GM19238 (cell line): Measurements from ENCODE around the gene CORIN.

Source experiments
- DNase-seq: peaks from one replicate; pipeline ENCODE4 v3.0.0; 2011; ENCODE audit warnings: low spot score; ENCODE audit not compliant: insufficient read length

CORIN gene

DNA sequence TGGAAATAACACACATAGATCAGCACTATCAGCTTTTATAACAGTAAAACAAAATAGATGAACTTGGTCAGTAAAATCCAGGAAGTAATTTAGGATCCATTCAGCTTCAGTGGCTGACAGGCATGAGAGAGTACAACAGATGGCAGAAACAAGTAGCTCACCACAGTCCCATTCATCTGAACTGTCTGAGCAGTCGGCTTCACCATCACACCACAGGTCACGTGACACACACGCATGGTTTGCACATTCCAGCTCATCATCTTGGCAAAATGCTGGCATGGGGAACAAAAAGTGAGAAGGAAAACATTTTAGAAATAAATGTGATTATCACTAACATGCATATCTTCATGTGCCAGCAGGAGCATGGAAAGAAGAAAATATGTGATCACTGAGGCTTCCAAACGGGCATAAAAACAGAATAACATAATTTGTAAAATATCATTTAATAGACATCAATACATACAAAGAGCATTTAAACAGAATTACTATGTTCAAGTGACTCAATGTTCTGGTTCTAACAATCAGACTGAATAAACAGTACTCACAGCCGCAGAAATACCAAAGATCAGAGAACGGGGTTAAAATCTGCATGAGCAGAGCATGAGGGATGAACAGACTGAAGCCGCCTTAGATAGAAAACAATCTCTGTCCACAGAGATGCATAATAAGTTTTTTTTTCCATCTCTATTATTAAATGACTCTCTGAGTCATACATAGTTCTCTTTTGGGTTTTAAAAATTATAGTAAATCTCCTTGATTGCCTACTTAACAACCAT is 194.7 kb downstream of the CORIN start:
- no peak for DNase-seq

DNA sequence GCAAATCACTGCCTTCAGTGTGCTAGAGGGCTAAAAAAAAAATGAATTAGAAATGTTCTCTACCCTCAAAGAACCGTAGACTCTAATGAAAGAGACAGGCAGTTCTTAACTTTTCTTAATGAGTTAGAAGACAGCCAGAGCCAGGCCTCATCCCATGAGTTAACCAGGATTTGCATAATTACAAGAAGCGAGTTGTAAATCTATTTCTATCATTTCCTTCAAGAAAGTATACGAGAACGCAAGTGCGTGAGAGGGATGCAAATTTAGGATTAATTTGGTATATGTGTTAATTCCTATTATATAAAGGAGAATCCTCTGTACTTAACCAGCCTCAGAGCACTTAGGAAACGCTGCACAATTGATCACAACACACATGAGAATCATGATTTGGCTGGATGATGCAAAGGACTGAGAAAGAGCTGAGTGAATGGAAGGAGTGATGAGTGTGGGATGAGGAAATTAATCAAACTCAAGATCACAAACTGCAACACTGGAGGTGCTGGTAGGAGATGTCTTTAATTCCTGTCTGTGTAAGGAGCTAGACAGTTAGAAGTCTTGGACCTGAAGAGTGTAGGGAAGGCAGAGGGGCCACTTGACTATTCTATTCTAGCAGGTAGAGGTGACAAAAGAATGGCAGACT is 195.6 kb downstream of the CORIN start:
- DNase-seq = no peak

DNA sequence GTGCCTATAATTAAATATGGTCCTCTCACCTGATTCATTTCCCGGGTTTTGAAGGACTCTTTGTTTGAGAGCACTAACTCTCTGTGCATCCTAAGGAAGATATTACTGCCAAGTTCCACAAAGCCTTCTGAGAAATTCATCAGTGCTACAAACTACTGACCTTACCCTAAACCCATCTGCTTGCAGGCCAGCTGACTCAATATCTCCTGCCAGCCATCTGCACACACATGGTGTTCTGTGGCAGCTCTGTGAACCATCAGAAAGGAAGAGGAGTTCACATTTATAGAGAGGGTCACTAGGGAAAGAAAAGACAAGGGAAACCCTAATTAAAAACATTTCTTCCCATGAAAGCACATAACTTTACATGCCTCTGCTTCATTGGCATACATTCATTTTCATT is 196.1 kb downstream of the CORIN start:
- DNase-seq = no peak

DNA sequence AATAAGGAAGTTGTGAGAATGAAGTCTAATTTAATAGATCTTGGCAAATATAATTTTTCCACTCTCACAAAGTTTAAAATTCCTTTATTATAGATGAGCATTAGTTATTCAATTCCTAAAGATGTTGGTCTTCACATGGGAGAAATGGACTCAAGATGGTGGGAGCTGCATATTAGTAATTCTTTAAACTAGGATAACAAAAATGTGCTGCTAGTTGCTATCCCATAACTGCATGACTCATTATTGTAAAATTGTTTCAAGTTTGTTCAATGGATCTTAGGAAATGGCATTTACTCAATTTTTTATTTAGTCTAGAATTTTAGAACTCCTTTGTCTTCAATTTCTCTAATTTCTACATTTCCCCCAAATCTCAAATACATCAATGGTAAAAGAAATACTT is 197.0 kb downstream of the CORIN start:
- DNase-seq = no peak

DNA sequence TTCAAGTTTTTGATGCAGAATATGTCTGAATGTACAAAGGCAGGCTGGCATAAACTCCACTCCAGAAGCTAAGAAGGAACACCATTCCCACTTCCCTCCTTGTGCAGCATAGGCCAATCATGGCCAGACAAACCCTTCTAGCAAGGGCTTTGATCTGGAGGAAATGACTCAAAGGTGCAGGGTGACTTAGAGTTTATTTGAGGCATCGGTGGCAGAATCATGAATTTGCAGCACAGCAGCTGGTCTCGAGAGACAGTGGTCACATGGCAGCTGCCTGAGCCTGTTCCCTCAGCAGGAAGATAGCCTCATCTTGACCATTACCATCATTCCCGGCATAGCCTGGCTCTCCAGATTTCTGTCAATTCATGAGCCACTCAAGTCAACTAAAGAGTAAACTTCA is 198.3 kb downstream of the CORIN start:
- no peak for DNase-seq

DNA sequence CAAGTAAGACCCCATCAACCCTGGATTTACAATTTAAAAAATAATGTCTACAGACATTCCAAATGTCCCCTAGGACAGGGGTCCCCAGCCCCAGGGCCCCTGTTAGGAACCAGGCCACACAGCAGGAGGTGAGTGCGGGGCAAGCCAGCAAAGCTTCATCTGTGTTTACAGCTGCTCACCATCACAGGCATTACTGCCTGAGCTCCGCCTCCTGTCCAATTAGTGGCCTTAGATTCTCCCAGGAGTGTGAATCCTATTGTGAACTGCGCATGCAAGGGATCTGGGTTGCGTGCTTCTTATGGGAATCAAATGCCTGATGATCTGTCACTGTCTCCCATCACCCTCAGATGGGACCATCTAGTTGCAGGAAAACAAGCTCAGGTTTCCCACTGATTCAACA is 206.7 kb downstream of the CORIN start:
- no peak for DNase-seq

DNA sequence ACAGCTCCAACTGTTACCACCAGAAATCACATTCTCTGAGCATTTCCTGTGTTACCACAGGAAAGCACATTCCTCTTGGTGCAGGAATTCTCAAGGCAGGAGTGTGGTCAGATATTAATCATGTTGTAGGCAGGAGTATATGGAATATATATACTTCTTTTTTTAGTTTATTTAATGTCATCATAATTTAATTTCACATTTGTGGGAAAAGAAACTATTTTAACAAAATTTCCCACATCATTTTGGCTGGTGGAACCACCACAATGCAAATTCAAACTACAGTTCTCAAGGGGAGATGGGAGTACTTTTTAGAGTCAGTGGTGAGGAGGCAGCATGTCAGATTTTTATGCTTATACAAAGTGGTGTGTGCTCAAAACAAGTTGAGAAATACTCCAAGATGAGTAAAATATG is 213.8 kb downstream of the CORIN start:
- DNase-seq = no peak

DNA sequence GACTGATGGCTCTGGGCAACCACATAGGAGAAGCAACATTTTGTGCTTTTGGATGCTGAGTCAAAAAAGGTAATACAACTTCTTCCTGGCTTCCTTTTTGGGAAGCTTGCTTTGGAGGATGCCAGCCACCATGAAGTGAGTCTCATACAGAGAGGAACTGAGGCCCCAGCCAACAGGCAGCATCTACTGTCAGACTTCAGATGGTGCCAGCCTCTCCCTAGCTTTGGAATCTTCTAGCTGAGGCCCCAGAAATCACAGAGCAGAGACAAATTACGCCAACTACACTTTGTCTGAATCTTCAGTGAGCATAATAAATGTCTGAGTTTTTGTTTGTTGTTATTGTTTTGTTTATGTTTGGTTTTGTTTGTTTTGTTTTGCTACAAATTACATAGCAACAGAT is 216.7 kb downstream of the CORIN start:
- no peak for DNase-seq

DNA sequence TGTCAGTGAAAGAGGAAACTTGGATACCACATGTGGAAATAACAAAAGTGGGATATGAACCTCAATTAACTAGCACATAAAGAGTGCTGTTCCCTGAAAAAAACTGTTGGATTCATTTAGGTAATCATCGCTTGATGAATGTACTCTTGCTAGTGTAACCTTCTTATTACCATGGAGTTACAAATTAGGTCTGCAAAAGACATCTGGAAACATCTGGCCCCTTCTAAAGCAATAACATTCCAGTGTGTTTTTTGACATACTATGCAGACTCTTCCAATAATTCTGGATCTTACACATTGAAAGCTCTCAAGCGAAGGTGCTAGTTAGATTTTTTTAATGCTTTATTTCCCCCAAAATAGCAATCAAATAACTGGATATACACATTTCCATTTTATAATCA is 218.2 kb downstream of the CORIN start:
- DNase-seq = no peak

DNA sequence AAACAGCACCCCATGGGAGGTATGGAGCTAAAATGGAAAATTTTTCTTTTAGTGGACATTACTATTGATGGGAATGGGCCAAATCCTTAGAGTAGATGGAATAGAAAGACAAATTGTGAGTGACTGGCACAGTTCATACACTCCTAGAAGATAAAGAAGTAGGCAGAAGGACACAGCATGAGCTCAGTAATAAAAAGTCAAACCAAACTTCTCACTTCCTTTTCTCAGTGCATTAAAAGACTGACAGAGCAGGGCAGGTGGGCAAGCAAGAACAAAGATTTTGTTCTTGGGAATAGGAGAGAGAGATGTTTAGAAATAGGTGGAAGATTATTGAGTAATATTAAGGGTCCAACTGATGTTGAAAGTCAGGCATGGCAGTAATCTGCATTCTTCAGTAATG is 220.3 kb downstream of the CORIN start:
- DNase-seq = no peak

DNA sequence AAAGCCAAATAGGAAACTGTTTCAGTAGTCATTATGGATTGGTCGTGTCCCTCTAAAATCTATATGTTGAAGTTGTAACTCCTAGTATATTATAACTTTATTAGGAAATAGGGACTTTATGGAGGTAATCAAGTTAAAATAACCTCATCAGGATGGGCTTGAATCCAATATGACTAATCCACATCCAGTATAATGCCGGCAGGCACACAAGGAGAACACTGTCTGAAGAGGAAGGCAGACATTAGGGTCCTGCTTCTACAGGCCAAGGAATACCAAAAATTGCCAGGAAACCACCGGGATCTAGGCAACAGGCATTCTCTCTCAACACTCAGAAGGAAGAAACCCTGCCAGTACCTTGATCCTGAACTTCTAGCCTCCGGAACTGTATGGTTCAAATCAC is 222.5 kb downstream of the CORIN start:
- DNase-seq = no peak

DNA sequence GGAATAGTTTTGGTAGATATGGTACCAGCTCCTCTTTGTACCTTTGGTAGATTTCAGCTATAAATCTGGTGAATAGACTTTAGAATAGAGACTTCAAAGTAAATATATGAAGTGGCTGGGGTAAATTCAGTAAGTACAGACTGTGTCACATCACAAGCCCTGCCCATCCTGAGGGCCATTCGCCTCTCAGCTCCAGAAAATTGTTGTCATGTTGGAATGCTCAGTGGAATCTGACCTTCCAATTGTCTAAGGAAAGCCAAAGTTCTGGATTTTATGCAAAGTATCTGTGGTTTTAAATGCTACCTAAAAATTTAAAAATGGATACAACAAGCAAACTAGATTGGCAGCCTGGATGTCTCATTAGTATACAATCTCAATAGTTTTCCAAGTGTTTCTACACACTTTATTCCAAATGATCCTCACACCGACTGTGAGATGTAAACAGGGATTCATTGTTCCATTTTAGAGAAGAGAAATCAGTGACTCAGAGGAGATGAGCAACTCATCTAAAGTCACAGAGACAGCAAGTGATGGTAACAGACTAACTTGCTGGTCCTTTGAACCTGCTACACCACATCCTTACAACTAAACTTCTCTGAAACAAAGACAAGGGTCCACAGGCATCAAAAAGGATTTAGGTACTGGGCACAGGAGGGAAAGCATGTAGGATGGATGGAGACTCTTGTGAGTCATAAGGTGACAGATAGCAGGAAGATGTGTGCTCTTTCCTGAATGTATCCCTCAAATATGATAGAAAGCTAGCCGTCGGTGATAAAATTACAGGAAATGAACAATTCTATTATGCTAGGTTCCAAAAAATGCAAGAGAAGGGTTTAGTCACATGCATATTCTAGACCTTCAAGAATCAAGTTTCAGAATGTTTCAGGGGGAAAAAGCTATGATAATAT is 225.5 kb downstream of the CORIN start:
- no peak for DNase-seq

DNA sequence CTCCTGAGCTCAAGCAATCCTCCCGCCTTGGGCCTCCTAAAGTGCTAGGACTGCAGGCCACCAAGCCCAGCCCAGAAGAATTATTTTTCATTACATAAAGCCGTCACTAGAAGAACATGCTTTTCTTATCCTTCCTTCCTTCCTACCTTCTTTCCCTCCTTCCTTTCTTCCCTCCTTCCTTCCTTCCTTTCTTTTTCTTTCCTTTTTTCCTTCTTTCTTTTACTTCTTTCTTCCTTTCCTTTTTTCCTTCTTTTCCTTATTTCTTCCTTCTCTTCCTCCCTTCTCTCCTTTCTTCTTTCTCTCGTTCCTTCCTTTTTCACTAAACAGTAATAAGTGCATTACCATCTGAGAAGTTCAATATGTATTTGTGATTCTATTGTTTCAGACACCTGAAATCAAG is 231.4 kb downstream of the CORIN start:
- DNase-seq = no peak

DNA sequence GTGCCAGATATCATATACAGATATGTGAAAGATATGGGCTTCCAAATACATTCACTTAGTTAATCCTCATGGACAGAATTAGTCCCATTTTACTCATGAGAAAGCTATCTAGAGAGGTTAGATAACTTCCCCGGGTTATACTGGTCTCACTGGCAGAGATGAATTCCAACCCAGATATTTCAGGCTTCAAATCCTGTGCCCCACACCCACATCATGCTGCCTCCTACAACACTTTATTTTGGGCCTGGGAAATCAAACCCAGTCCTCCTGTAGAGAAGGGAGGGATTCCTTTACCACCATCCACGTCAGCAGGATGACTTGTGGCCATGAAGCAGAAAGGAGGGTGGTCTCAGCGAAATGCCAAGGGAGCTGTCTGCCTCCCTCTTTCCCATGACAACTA is 239.0 kb downstream of the CORIN start:
- no peak for DNase-seq

DNA sequence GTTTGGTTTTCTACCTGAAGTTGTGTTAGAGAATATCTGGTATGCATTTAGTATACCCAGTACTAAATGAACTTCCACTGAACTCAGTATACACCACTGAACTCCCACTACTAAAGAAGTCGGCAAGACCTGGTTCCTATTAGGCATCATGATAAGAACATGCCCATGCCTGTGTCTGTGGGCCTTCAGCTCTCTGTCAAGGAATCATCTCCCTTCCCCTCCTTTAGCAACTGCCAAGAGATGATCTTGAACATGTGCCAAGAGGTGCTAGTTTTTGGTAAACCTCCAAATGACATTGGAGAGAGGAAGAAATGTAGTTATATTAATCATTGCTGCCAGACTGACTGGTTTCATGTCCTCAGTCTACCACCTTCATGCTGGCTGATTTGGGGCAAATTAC is 239.5 kb downstream of the CORIN start:
- no peak for DNase-seq

DNA sequence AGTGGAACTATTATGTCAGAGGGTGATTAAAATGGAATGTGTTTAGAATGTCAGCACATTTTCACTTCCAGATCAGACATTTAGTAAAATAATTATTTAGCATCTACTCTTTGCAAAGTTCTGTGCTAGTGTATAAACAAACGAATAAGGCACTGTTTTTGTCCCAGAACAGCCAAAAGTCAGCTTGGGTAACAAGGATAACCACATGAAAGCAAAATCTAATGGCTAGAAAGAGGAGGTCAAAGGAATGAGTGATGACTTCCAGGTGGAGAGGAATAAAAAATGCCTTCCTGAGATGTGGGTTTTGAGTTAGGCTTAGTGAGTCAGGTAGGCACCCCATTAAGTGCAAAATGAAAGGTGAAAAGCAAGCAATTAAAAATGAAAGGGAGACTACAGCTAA is 240.2 kb downstream of the CORIN start:
- no peak for DNase-seq

DNA sequence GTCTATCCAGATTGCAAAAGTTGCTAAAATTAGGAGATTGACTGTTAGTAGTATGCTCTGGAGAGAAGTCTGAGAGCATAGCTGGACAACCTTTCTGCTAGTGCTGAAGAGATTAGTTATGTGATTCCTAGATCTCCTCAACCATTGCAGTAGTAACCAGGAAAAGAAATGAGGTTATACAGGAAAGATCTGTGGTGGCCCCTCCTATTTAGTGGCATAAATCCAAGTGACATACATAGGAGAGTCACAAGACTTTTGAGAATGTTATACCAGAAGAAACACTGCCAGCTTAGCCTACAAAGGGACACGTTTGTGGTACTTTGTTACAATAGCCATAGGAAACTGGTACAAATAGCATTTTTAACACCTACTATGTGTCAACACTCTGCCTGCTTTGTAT is 247.5 kb downstream of the CORIN start:
- no peak for DNase-seq

DNA sequence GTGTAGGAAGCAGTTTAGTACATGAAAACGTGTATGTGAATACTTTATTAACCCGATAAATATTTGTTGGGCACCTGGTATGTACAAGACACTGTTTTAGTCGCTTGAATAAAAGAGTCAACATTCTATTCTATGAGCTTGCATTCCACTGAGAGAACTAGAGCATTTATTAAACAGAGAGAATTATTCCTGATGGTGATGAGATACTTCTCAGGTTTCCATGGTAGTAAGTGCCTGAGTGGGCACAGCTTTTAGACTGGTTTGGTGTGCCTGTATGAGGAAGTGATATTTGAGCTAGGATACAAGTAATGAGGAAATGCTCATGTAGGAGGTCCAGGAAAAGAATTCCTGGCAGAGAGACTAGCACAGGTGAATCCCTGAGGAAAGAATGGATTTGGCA is 258.6 kb downstream of the CORIN start:
- DNase-seq = no peak

DNA sequence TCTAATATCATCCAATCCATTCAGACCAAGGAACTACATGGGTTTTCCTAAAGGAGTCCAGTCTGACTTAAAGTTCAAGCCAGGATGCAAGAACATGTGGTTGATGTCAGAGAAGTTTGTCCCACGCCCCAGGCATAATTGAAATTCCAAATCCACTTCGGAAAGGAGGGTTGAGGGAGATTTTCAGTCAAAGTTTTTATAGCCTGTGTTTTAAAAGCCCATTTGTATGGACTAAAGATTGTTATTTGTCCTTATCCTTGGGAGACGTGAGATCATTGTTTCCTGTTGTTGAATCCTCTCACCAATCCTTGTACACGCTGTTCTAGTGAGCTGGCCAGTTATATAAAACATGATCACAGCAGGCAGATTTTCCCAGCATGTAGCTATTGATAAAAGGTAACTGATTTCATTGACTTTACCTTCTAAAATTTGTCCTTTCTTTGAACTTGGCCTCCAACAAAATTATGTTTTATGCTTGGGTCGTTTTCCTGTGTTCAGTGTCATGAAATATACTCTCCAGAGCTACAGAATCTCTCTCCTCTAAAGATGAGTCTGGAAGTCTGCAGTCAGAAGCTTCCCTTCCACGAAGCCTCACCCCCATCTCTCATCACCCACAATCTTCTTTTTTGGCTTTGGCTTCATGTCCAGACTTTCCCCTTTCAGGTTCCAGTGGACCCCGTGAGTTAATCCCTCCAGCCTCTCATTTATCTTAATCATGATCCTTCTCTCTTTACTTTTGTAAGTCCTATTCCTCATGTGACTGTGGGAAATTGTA is 259.9 kb downstream of the CORIN start:
- DNase-seq = no peak

DNA sequence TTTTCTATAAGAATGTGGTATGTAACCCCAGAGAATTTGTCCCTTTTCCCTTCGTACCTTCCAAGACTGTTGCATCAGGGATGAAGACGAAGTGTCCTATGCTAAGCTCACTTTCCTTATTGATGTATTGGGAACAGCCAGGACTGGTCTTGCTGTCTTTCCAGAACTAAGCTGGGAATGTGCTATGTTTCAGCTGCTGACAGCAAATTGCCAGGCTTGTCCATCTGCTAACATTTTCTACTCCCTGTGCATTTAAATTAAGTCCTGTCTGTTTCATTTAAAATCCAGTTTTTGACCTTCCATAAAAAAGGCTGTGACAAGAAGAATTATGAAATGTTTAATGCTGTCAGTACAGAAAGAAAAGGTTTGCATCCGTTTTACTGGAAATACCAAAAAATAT is 264.9 kb downstream of the CORIN start:
- no peak for DNase-seq

DNA sequence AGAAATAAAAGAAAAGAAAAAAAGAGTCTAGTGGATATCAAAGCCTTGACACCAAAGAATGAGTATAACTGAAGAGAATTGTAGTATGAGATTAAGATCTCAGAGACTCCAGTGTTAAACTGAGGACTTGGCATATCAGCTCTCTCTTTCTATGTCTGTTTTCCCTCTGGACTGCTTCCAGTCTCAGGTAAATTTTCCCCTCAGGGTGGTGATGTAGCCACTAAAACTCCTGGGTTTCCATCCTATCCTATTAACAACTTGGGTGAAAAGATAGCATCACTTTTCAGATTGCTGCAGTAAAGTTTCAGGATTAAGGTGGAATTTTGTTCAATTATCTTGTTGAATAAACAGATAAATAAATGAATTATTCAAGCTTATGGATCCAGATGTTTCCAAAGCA is 267.1 kb downstream of the CORIN start:
- no peak for DNase-seq

DNA sequence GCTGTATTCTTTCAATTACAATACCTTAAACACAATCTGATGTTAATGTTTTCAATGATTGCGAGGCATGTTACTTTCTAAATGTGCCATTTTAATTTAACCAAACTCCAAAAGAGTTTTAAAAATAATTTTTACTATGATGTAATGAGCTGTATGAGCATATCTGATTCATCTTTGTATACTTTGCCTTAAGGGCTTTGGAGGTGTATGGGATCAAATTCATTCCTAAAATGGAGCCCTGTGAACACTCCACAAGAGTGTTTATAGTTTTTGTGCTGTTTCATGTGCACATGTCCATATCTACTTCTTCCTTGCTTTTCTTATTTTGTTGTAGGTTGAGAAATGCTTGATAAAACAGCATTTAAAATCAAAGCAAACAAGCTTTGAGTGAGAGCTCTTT is 270.4 kb downstream of the CORIN start:
- no peak for DNase-seq
